ENCODE measurements around the gene BRCC3.

Gene BRCC3

DNA sequence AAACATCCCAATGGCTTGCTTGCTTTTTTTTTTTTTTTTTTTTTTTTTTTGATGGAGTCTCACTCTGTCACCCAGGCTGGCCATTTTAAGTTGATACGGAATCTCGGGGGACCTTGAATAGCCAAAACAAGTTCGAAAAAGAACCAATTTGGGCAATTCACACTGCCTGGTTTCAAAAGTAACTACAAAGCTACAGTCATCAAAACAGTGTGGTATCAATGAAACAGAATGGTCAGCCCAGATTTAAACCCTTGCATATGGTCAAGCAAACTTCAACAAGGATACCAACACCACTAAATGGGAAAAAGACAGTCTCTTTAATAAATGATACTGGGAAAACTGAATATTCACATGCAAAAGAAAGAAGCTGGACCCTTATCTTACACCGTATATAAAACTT is 41.8 kb downstream of the BRCC3 start:
- TF ChIP-seq SPI1 (IDR thresholded peaks at IDR 0.05; ENCODE audit: borderline replicate concordance, low read depth): no peak
- TF ChIP-seq, protein P1, sequence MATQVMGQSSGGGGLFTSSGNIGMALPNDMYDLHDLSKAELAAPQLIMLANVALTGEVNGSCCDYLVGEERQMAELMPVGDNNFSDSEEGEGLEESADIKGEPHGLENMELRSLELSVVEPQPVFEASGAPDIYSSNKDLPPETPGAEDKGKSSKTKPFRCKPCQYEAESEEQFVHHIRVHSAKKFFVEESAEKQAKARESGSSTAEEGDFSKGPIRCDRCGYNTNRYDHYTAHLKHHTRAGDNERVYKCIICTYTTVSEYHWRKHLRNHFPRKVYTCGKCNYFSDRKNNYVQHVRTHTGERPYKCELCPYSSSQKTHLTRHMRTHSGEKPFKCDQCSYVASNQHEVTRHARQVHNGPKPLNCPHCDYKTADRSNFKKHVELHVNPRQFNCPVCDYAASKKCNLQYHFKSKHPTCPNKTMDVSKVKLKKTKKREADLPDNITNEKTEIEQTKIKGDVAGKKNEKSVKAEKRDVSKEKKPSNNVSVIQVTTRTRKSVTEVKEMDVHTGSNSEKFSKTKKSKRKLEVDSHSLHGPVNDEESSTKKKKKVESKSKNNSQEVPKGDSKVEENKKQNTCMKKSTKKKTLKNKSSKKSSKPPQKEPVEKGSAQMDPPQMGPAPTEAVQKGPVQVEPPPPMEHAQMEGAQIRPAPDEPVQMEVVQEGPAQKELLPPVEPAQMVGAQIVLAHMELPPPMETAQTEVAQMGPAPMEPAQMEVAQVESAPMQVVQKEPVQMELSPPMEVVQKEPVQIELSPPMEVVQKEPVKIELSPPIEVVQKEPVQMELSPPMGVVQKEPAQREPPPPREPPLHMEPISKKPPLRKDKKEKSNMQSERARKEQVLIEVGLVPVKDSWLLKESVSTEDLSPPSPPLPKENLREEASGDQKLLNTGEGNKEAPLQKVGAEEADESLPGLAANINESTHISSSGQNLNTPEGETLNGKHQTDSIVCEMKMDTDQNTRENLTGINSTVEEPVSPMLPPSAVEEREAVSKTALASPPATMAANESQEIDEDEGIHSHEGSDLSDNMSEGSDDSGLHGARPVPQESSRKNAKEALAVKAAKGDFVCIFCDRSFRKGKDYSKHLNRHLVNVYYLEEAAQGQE (IDR thresholded peaks at IDR 0.05; ENCODE audit: insufficient replicate concordance, low read depth): no peak
- TF ChIP-seq, protein P2, sequence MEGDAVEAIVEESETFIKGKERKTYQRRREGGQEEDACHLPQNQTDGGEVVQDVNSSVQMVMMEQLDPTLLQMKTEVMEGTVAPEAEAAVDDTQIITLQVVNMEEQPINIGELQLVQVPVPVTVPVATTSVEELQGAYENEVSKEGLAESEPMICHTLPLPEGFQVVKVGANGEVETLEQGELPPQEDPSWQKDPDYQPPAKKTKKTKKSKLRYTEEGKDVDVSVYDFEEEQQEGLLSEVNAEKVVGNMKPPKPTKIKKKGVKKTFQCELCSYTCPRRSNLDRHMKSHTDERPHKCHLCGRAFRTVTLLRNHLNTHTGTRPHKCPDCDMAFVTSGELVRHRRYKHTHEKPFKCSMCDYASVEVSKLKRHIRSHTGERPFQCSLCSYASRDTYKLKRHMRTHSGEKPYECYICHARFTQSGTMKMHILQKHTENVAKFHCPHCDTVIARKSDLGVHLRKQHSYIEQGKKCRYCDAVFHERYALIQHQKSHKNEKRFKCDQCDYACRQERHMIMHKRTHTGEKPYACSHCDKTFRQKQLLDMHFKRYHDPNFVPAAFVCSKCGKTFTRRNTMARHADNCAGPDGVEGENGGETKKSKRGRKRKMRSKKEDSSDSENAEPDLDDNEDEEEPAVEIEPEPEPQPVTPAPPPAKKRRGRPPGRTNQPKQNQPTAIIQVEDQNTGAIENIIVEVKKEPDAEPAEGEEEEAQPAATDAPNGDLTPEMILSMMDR (IDR thresholded peaks at IDR 0.05; ENCODE audit: insufficient read depth, low read length): no peak
- TF ChIP-seq POLR2AphosphoS5 (IDR thresholded peaks at IDR 0.05; ENCODE audit: low read depth): no peak
- no peaks in the 10 kb centered on the region for H3K27me3 ChIP-seq (ENCODE audit: insufficient read depth, poor library complexity, severe bottlenecking)

DNA sequence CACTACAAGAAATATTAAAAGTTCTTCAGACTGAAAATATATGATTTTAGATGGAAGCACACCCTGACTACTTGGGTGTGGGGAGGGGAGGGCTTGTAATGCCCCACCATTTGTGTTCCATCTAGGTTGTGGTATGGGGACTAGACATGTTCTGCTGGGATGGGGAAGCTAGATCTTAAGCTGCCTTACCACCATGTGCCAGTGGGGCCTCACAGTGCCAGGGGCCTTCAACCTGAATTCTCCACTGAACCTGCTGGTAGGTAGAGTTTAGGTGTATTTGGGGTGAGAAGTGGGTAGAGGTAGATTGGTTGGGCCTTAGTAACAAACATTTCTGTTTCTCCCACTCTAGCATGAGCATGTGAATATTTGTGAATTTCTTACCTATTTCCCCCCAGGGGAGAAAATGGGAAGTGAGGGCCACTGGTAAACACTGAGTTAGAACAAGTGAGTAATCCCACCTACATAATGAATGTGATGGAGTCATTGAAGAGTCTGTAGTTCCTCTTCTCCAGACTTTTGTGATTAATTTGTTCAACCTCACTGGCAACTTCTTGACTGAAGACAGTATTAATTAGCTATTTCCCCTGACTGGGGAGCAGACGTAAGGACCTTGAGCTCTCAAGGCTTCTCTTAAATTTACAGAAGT is 44.0 kb downstream of the BRCC3 start:
- Histone ChIP-seq H3K4me3 (replicated peaks; ENCODE audit: insufficient read depth, low read length) (no peak overlapping the region), H3K27me3 (ENCODE audit: insufficient read depth, poor library complexity, severe bottlenecking) (no peaks in the 10 kb centered on the region), H3K27ac (replicated peaks) (no peak overlapping the region)
- DNase-seq (ENCODE audit: low read depth in 1 of 2, low spot score in 1 of 2): no peak
- TF ChIP-seq SPI1 (IDR thresholded peaks at IDR 0.05; ENCODE audit: borderline replicate concordance, low read depth) (no peak), POLR2AphosphoS5 (IDR thresholded peaks at IDR 0.05; ENCODE audit: low read depth) (no peak), GABPA (IDR thresholded peaks at IDR 0.05; ENCODE audit: low read depth) (no peak)
- TF ChIP-seq, protein P1 (IDR thresholded peaks at IDR 0.05; ENCODE audit: insufficient replicate concordance, low read depth): no peak
- TF ChIP-seq, protein P2 (IDR thresholded peaks at IDR 0.05; ENCODE audit: insufficient read depth, low read length): no peak

More for the DNA sequence above, 41.8 kb downstream of the BRCC3 start:
- Histone ChIP-seq H3K4me3 (replicated peaks; ENCODE audit: insufficient read depth, low read length) (no peak overlapping the region), H3K27ac (replicated peaks) (no peak overlapping the region)
- no peak for DNase-seq (ENCODE audit: low read depth in 1 of 2, low spot score in 1 of 2)

DNA sequence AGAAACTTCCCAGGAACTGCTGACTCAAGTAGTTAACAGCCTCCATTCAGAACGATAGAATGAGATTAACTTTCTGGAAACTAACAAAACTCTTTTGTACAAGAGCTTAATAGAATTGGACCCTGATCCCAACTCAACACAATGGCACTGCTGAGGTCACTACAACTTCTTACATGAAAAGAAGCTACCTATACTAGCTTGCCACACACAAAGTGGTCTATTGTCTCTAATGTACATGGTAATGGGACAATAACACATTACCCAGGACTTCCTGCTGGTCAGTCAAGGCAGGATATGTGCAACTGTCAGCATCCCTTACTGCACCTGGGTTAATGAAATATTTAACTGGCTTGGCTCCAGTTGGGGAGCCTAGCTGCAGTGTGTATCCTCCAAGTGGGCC is 56.2 kb downstream of the BRCC3 start:
- H3K4me3 ChIP-seq (replicated peaks; ENCODE audit: insufficient read depth, low read length): no peak overlapping the region
- no peaks in the 10 kb centered on the region for H3K27me3 ChIP-seq (ENCODE audit: insufficient read depth, poor library complexity, severe bottlenecking)
- no peak overlapping the region for H3K27ac ChIP-seq (replicated peaks)
- no peak for DNase-seq (ENCODE audit: low read depth in 1 of 2, low spot score in 1 of 2)
- TF ChIP-seq, protein P2 (IDR thresholded peaks at IDR 0.05; ENCODE audit: insufficient read depth, low read length): no peak
- TF ChIP-seq, protein P1 (IDR thresholded peaks at IDR 0.05; ENCODE audit: insufficient replicate concordance, low read depth): no peak
- TF ChIP-seq POLR2AphosphoS5 (IDR thresholded peaks at IDR 0.05; ENCODE audit: low read depth) (no peak), GABPA (IDR thresholded peaks at IDR 0.05; ENCODE audit: low read depth) (no peak), SPI1 (IDR thresholded peaks at IDR 0.05; ENCODE audit: borderline replicate concordance, low read depth) (no peak)

Measured in HL-60 (cell line).